K562 (cell line): Measurements from ENCODE around the gene DUSP5. TPM values are rescaled to one million over a fixed set of nuclear protein-coding genes. Genes with fewer than 3 reads are reported as not detected.

Experiments used
- CLOCK ChIP-seq: fragments of 250-450 bp; sonication (Bioruptor Pico); IDR thresholded peaks from 2 replicates; pipeline ENCODE4 v1.4.0; 2020; ENCODE audit warnings: mild to moderate bottlenecking, moderate library complexity, borderline replicate concordance
- DDX20 ChIP-seq: fragments of 450-650 bp; IDR thresholded peaks from 2 replicates; pipeline ENCODE4 v1.6.1; 2016; ENCODE audit warnings: missing genetic modification characterization, low read depth, mild to moderate bottlenecking, missing compliant biosample characterization, moderate library complexity
- GABPB1 ChIP-seq: sonication (generic); formaldehyde crosslinking; IDR thresholded peaks from 2 replicates; pipeline ENCODE4 v1.8.0; 2022; ENCODE audit warnings: mild to moderate bottlenecking, missing genetic modification reagents
- MCM5 ChIP-seq: fragments of 450-650 bp; IDR thresholded peaks from 2 replicates; pipeline ENCODE4 v1.6.1; 2016; ENCODE audit warnings: low read depth
- NFE2L1 ChIP-seq: fragments of 450-650 bp; IDR thresholded peaks from 2 replicates; pipeline ENCODE4 v1.6.1; 2016; ENCODE audit warnings: missing genetic modification characterization, low read depth, mild to moderate bottlenecking, missing compliant biosample characterization, moderate library complexity, borderline replicate concordance
- SIX5 ChIP-seq, 2 experiments: IDR thresholded peaks; 2 replicates each; pipeline ENCODE4 v1.6.1; 2011; ENCODE audit warnings: low read length in 2 of 2, borderline replicate concordance in 1 of 2, low read depth in 1 of 2, mild to moderate bottlenecking in 1 of 2, moderate library complexity in 1 of 2; ENCODE audit not compliant: insufficient read depth in 1 of 2
- SP2 ChIP-seq: IDR thresholded peaks from 2 replicates; pipeline ENCODE4 v1.6.1; 2011; ENCODE audit warnings: mild to moderate bottlenecking, low read depth, low read length, moderate library complexity; ENCODE audit not compliant: poor library complexity, severe bottlenecking; ENCODE audit errors: extremely low read depth
- TEAD4 ChIP-seq, 2 experiments: sonication (generic) in 1 of 2; formaldehyde crosslinking in 1 of 2; IDR thresholded peaks; 2 replicates each; pipeline versions ENCODE4 v1.6.1 to v1.8.0; 2012 to 2022; ENCODE audit warnings: borderline replicate concordance in 1 of 2, inconsistent platforms in 1 of 2, low read length in 1 of 2, mild to moderate bottlenecking in 1 of 2, missing genetic modification reagents in 1 of 2
- YY1 ChIP-seq, 3 experiments: IDR thresholded peaks; 2 replicates each; pipeline ENCODE4 v1.6.1; 2011; ENCODE audit warnings: low read length in 2 of 3, mild to moderate bottlenecking in 2 of 3, moderate library complexity in 2 of 3, borderline replicate concordance in 1 of 3, control low read depth in 1 of 3, low read depth in 1 of 3; ENCODE audit not compliant: insufficient read depth in 3 of 3, insufficient replicate concordance in 2 of 3, control insufficient read depth in 1 of 3, insufficient read length in 1 of 3; ENCODE audit errors: extremely low read depth in 1 of 3
- ZNF311 ChIP-seq: fragments of 250-450 bp; sonication (Bioruptor Pico); IDR thresholded peaks from 2 replicates; pipeline ENCODE4 v1.4.0; 2020; ENCODE audit warnings: mild to moderate bottlenecking, moderate library complexity
- ZNF717 ChIP-seq: fragments of 250-450 bp; sonication (Bioruptor Pico); IDR thresholded peaks from 2 replicates; pipeline ENCODE4 v1.5.0; 2021
- polyA plus RNA-seq, 8 experiments: library from polyadenylated mRNA; depleted of rRNA in 4 of 8; stranded (reverse) in 5 of 8; unstranded in 3 of 8; fragments of >200 nt; fragmentation: Nextera tagmentation in 2 of 8; fragmentation: Illumina TruSeq in 1 of 8; extraction: Ambion mirVana in 2 of 8; extraction: Trizol in 1 of 8; gene quantifications; 2 replicates each; pipeline versions ENCODE4 v1.2.1 to v1.2.3, GENCODE V29; 2011 to 2014; ENCODE audit warnings: inconsistent platforms in 1 of 8, missing spikeins in 1 of 8
- total RNA-seq, 7 experiments: library from RNA; depleted of rRNA in 6 of 7; stranded (reverse); fragments of >200 nt in 6 of 7; fragmentation: Illumina TruSeq in 2 of 7; extraction: Trizol in 2 of 7; gene quantifications; 2 replicates each; pipeline versions ENCODE4 v1.2.1 to v1.2.3, GENCODE V29; 2011 to 2021; ENCODE audit warnings: low replicate concordance in 1 of 7
- TF ChIP-seq, protein P1 (sequence below): fragments of 450-650 bp; IDR thresholded peaks from 2 replicates; pipeline ENCODE4 v1.6.1; 2016; ENCODE audit warnings: low read depth
- TF ChIP-seq, protein P2 (sequence below): fragments of 450-650 bp; IDR thresholded peaks from 2 replicates; pipeline ENCODE4 v1.6.1; 2016

DUSP5 gene
- total and polyA plus RNA-seq, 9 of the 15 experiments (the other 6 are each of a cell fraction or from before 2014, with no cell fraction given): 0.49 to 3.4 (median 2.0) TPM

DNA sequence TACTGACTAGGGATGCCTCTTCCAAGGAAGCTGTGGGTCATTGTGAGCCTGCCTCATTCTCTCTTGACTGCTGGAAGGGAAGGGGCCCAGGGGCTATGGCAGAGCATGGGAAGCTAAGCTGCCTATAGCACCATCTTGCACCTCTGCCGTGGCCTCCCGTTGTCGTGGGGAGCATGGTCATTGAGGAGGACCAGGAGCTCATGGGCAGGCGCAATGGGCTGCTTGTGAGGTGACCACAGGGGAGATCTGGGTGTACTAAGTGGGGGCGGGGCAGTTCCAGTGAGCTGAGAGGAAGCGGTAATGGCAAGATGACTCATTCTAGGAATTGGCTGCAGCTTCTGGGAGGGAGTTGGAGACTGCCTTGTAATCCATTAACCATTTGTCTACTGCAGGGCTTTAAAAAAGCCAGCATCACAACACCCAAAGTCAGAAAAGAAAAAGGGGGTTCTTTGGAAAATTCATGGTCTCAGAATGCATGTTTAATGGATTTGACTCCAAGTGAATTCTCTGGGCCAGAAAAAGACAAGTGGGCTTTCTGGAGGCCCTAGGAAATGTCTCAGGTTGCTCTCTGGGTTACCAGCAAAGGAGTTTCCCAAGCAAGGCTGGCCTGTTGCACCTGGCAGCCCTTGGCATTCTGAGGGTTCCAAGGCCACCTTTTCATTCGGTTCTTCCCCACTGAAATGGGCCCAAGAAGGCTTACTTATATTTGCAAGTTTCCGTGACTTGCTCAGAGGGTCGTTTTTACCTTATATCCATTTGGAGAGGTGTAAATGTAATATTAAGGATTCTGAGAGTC is 3.6 kb downstream of the DUSP5 start (continued):
- TF ChIP-seq, protein P1, sequence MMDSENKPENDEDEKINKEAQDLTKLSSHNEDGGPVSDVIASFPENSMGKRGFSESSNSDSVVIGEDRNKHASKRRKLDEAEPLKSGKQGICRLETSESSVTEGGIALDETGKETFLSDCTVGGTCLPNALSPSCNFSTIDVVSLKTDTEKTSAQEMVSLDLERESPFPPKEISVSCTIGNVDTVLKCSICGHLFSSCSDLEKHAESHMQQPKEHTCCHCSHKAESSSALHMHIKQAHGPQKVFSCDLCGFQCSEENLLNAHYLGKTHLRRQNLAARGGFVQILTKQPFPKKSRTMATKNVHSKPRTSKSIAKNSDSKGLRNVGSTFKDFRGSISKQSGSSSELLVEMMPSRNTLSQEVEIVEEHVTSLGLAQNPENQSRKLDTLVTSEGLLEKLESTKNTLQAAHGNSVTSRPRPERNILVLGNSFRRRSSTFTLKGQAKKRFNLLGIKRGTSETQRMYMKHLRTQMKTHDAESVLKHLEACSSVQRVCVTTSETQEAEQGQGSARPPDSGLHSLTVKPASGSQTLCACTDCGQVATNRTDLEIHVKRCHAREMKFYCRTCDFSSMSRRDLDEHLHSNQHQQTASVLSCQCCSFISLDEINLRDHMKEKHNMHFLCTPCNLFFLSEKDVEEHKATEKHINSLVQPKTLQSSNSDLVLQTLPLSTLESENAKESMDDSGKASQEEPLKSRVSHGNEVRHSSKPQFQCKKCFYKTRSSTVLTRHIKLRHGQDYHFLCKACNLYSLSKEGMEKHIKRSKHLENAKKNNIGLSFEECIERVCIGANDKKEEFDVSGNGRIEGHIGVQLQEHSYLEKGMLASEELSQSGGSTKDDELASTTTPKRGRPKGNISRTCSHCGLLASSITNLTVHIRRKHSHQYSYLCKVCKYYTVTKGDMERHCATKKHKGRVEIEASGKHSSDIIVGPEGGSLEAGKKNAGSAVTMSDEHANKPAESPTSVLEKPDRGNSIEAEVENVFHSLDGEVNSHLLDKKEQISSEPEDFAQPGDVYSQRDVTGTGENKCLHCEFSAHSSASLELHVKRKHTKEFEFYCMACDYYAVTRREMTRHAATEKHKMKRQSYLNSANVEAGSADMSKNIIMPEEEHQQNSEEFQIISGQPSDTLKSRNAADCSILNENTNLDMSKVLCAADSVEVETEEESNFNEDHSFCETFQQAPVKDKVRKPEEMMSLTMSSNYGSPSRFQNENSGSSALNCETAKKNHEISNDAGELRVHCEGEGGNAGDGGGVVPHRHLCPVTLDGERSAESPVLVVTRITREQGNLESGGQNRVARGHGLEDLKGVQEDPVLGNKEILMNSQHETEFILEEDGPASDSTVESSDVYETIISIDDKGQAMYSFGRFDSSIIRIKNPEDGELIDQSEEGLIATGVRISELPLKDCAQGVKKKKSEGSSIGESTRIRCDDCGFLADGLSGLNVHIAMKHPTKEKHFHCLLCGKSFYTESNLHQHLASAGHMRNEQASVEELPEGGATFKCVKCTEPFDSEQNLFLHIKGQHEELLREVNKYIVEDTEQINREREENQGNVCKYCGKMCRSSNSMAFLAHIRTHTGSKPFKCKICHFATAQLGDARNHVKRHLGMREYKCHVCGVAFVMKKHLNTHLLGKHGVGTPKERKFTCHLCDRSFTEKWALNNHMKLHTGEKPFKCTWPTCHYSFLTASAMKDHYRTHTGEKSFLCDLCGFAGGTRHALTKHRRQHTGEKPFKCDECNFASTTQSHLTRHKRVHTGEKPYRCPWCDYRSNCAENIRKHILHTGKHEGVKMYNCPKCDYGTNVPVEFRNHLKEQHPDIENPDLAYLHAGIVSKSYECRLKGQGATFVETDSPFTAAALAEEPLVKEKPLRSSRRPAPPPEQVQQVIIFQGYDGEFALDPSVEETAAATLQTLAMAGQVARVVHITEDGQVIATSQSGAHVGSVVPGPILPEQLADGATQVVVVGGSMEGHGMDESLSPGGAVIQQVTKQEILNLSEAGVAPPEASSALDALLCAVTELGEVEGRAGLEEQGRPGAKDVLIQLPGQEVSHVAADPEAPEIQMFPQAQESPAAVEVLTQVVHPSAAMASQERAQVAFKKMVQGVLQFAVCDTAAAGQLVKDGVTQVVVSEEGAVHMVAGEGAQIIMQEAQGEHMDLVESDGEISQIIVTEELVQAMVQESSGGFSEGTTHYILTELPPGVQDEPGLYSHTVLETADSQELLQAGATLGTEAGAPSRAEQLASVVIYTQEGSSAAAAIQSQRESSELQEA: no peak
- TF ChIP-seq ZNF311 (CRISPR knock-in tag) (no peak), SP2 (no peak), ZNF717 (CRISPR knock-in tag) (no peak), TEAD4 (IDR thresholded peaks at IDR 0.05; ENCODE audit: low read length) (no peak), TEAD4 (CRISPR knock-in tag; IDR thresholded peaks at IDR 0.05; ENCODE audit: borderline replicate concordance) (no peak), DDX20 (tag) (no peak), CLOCK (no peak), NFE2L1 (tag) (no peak), YY1 (IDR thresholded peaks at IDR 0.05; ENCODE audit: borderline replicate concordance in 1 of 3, control insufficient read depth in 1 of 3, extremely low read depth in 1 of 3, insufficient read depth in 3 of 3, insufficient read length in 1 of 3, insufficient replicate concordance in 2 of 3, low read depth in 1 of 3, low read length in 2 of 3) (peak in 2 of 3 experiments; percentile 10 to 16), MCM5 (no peak), SIX5 (IDR thresholded peaks at IDR 0.05; ENCODE audit: borderline replicate concordance in 1 of 2, insufficient read depth in 1 of 2, low read depth in 1 of 2, low read length in 2 of 2) (no peak), GABPB1 (no peak)
- TF ChIP-seq, protein P2, sequence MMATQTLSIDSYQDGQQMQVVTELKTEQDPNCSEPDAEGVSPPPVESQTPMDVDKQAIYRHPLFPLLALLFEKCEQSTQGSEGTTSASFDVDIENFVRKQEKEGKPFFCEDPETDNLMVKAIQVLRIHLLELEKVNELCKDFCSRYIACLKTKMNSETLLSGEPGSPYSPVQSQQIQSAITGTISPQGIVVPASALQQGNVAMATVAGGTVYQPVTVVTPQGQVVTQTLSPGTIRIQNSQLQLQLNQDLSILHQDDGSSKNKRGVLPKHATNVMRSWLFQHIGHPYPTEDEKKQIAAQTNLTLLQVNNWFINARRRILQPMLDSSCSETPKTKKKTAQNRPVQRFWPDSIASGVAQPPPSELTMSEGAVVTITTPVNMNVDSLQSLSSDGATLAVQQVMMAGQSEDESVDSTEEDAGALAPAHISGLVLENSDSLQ: no peak
